NT2/D1 (cell line): Measurements from ENCODE around the gene GTSE1.

Experiments
- SUZ12 ChIP-seq: IDR thresholded peaks from 2 replicates; pipeline ENCODE4 v1.6.1; 2011; ENCODE audit not compliant: insufficient read length, insufficient read depth; ENCODE audit errors: extremely low read depth
- YY1 ChIP-seq: IDR thresholded peaks from 2 replicates; pipeline ENCODE4 v1.6.1; 2011; ENCODE audit not compliant: insufficient read length, insufficient read depth
- ZNF274 ChIP-seq: IDR thresholded peaks from 2 replicates; pipeline ENCODE4 v1.6.1; 2011; ENCODE audit warnings: mild to moderate bottlenecking, low read depth, low read length

DNA sequence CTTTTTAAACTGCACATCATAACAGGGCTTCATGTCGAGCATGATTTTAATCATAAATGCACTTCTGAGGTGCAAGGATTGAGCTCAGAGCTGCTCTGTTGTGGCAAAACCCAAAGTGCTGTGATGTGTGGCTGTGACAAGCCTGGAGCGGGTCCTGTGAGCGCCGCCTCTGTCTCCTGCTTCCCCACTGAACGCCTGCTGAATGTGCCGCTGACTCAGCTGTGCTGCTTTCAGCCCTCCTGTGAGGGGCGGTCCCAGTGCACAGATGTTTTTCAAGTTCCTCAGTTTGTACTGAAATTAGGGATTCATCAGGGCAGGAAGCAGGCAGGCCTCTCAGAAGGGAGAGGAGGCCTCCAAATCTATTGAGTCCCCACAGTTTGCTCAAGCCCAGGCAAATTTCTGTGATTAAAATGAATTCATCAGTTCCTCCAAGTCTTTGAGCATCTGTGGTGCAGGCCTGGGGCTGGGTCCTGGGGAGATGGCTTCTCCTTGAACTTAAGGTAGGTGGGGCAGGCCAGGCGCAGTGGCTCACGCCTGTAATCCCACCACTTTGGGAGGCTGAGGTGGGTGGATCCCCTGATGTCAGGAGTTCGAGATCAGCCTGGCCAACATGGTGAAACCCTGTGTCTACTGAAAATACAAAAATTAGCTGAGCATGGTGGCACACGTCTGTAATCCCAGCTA, 3.0 kb upstream of the GTSE1 start:
- TF ChIP-seq SUZ12, result no peak
- no peak for TF ChIP-seq YY1
- TF ChIP-seq ZNF274, result no peak
